GM19238 (cell line): Measurements from ENCODE around the gene BNC2.

Experiments used
- DNase-seq: peaks from one replicate; pipeline ENCODE4 v3.0.0; 2011; ENCODE audit warnings: low spot score; ENCODE audit not compliant: insufficient read length

BNC2 gene

DNA sequence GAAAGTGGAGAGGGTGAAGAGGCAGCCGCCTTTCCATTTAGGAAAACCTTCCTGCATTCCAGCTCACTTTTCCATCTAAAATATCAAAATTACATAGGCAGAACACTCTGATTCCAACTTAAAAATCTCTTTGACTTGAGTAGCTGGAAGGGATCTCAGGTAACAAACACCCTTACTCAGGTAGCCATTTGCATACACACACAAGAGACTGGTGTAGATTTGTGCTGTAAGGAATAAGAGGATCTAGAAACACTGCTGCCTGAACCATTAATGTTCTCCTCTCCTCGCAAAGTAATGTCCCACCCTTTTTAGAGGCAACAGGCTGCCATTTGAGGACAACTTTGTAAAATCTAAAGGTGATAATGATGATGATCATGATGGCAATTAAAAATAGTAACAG, 53.5 kb downstream of the BNC2 start:
- DNase-seq, result no peak

DNA sequence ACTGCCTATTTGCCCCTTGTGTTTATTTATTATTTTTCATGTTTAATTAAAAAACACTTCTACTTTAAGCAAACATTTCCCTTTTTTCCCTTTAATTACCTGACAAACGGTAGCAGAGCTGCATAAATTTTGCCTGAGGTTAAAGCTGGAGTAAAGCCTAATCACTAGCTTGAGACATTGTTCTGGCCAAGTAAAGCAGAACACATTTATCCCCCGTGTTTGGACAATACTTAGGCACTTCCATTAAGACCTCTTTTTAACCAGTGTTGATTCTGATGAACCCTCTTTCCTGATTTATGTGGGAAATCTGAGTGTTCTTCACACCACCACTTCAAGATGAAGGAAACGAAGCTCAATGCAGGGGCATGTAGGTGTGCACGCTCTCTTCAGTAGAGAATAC, 54.5 kb downstream of the BNC2 start:
- DNase-seq, result no peak

DNA sequence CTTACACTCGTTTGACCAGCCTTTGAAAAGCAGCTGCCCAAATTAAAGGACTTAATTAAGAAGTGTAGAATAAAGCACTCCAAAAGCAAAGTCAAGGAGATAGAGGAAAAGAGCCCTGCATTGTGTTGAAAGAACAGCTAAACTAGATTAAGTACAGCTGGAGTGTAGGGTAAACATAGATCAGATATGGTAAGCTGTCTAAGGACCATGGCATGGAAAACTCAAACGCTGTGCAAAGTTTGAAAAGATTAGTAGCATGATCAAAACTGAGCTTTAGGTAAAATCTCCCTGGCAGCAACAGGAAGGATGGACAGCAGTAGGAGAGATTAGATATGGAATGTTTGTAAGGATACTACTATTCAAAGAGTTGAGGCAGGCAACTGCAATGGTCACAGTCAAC, 55.4 kb downstream of the BNC2 start:
- no peak for DNase-seq

DNA sequence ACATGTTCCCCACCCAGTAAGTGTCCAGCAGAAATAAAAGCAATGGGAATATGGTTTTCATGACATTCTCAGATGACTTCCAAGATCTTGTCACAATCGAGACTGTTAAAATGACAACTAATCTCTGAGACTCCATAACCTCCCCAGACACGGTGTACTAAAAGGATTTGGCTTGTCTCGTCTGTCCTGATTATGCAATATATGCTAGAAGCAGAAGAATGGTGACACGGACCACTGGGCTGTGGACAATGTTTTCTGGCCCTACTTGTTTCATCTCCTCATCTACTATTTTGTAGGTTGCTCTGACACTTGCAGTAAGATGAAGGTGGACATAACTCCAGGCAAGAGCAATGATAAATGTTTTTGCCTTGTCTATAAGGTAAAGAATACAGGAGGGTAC, 56.6 kb downstream of the BNC2 start:
- DNase-seq, result no peak

DNA sequence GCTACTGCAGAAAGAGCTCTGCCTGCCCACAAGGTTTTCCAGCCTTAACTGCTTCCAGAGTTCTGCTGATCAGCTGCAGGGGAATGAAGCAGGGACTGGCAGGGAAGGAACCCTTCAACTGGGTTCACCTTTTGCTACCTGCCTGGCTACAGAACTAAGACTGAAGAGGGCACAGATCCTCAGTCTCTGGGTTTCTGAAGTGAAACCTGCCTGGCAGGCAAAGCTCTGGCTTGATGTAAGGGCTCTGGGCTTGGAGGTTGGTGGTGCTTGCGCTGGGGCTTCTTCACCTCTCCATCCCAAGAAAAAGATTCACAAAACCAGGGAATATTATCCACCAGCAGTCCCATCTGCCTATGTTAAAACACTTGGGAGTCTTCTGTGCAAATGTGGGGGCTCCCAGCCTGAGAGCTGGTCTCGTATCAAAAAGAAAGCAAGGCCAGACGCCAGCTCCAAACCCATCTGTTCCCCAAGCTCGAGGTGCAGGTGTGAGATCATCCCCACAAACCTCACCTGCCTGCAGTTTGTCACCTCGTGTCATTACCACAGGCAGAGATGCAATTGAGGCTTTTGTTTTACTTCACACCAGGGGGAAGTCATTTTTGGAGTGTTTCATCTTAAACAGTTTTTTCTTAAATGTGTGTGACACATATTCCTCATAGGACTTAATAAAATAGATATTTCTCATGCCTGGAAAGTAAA, 58.3 kb downstream of the BNC2 start:
- no peak for DNase-seq

DNA sequence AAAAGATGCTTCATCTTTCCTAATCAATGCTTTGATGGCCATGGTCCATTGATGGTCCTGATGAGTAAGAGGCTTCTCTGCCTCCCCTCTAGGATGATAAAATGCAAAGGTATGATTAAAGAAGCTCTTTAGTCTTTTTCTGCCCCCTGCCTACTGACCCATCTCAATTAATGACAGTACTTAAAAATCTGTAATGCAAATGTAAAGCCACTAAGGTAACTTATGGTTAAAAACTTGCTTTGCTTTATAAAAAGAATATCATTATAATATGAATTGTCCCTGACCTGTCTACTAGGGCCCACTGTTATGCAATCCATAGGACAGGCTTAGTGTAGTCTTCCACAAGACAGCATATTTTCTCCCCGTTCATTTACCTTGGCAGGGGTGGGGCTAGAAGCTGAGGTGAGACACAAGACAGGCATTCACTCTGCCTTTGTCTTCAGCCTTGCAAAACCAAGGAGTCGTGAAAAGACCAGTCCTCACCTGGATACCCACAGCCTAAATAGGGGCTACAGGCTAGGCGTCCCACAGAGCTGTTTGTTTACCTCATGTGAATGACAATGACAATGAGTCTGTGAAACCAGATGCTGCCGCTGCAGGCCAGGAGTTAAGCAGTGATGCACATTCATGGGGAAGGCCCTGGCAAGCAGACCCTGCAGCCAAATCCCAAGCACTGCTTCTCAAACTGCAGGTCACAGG, 60.4 kb downstream of the BNC2 start:
- no peak for DNase-seq

DNA sequence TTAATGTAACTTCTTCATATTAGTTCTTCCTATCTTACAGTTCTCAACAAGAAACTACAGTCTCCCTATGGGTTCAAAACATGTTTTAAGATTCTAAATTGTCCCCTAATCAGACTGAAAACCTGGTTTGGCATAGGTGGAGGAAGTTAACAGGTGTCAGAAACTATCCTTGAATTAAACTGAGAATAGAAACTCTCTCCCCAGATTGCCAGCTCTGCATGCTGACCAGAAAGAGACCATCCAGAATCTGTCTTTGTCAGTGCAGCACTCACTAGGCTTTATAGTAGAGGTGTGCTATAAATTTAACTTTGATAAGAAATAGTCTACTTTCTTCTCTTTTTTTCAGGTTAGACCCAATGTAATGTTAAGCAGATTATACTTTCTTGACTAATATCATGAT, 63.8 kb downstream of the BNC2 start:
- DNase-seq, result no peak

DNA sequence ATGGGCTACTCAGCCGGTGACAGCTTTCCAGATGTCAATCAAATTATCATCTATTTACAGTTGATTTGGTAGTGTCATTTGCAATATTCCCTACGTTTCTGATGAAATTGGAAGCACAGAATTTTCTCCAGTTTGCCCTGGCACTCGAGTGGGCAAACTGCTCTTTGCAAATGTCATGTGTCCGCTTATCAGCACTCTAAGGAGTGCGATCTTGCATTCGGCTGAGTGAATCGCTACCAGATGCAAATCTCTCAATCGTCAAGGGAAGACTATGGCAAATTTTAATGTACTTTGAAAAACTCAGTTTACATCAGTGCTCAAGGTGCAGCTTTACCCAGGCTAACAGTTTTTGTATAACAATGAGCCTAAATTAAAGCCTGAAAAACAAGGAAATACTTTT, 66.8 kb downstream of the BNC2 start:
- no peak for DNase-seq

DNA sequence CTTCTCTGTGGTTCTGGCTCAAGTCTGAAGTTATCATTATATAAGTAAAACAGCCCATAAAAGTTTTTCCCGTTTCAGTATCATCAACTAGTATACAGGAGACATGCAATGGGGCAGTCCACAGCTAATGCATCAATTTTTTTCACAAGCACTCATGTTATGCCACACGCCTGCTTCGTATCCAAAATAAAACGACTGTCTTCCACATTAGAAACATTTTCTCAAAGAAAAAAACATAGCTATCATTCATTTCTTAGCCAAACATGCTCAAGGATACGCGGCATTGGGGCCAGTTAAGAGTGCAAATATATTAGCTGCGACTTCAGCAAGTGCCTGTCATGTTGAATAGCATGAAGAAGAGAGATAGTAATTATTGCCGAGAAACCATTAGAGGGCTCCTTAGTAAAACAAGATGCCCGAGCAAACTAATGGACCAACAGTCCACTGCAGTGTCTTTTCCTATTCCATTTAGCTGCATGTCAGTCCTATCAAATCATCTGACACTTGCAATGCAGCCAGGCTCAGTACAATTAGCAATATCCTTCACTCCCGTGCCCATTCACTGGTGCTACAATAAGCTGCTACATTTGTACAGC, 68.5 kb downstream of the BNC2 start:
- DNase-seq, result no peak

DNA sequence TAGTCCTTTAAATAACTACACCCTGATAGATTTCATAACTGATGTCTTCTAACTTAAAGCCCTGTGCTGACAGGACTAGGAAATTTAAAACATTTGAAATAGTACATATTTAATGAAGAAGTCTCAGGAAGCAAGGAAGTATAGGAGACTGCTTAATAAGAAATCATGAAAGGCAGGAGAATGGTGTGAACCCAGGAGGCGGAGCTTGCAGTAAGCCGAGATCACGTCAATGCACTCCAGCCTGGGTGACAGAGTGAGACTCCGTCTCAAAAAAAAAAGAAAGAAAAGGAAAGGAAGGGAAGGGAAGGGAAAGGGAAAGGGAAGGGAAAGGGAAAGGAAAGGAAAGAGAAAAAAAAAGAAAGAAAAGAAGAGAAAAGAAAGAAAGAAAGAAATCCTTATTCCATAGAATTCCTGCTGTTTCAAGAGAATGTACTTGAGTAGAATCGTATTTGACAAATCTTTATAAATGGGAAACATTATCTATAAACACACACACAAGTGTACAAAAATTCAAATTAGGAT, 74.1 kb downstream of the BNC2 start:
- DNase-seq, result no peak

DNA sequence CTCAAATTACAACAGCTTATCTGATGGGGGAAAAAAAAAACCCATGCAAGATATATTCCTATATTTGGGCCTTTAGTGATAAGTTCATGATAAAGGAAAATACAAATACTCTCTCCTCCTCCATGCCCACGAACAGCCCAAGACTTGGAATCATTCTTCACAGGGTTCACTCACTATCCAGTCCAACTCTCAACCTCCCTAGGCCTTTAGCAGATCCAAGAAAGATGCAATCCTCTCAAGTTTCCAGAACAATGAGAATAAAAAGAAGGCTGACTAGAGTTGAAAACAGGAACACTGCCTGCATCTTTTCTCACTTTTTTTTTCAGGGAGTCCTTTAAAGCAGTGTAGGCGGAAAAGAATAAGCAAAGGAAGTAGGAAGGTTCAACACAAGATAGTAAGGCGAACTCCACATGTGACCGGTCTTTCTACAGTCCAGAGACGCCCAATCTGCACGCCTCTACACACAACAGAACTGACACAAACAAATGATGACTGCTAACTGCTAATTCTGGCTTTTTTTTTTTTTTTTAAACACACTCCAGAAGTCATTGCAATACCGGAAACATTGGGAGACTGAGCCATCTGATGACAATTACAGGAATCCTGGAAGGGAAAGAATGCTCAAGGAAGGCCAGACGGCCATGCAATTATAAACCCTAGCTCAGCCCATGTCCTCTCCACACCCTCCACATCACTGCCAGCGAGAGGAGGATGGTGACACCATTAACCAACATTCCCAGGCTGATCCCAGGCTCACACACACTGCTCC, 75.4 kb downstream of the BNC2 start:
- no peak for DNase-seq

DNA sequence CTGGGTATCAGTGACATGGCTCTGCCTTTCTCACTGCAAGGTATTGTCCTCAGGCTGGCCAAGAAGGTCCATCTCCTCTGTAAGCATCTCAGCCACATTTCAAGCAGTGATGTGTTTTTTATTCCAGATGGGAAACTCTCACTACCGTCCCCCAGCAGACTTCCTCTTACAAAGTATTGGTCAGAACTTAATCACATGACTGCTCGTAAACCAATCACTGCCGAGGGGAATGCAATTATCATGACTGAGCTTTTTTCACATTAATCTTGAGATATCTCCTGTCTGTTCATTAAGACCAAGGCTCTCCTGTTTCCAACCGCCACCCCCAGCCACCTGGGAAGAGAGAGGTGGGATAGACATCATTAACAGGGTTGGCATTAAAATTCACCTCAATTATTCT, 76.4 kb downstream of the BNC2 start:
- no peak for DNase-seq

DNA sequence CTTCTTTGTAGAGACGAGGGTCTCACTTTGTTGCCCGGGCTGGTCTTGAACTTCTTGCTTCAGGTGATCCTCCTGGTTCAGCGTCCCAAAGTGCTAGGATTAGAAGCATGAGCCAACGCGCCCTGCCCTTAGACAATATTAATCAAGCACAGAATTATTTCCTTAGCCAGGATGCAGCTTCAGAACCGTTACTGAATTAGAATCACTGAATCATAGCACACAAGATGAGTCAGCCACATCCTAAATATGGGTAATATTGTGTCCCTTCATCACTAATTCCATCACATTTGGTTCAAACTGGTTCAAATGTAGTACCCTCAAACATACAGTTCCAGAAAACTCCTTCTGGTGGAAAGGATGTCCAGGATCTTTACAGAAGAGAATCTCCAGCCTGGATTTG, 82.7 kb downstream of the BNC2 start:
- no peak for DNase-seq

DNA sequence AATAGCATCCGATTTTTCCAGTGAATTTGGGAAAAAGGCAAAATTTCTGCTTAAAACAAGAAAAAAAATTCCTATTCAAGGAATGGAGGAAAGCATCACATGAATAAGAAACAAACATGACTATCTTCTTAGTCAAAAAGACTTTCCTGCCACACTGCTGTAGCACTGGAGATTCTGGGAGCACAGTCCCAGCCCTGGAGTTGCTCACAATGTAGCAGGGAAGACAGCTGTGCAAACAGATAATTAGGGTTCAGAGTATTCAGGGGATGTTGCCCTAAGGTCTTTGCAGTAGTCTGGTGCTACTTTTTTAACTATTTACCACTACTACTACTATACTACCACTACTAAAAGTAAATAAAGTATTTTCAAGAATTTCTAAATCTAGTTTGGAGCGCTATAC, 86.5 kb downstream of the BNC2 start:
- no peak for DNase-seq

DNA sequence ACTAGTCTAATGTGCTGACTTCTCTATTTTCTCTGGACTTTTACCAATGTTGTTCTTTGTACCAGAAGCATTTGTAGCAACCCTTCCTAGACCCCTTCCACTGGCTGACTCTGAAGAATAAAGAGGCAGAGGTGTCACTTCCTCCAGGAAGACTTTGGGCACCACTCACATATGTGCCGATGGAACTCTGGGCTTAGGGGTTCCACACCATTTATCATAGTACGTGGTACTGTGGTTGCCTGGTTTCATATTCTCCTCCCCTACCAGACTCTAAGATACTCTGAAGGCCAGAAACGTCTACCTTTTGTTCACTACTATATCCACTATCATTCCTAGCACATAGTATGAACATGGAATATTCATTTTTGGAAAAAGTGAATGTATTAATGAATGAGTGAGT, 88.0 kb downstream of the BNC2 start:
- no peak for DNase-seq

DNA sequence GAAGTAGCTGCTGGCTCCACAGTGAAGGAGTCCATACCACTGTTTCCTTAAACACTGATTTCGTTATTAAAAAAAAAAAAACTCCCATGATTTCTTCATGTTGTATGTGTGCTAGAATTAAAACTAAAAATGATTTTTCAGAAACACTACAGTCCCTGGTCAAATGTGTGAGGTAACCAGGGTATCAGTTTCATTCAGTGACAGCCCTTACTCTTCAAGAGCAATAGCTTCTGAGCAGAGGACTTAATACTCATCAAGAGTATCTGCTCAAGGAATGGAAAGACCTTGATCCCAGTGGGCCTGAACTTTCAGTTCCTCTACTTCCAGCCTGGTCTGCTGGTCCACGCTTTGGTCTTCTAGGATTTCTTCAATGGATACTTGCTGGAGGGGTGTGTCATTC, 95.1 kb downstream of the BNC2 start:
- DNase-seq, result no peak

DNA sequence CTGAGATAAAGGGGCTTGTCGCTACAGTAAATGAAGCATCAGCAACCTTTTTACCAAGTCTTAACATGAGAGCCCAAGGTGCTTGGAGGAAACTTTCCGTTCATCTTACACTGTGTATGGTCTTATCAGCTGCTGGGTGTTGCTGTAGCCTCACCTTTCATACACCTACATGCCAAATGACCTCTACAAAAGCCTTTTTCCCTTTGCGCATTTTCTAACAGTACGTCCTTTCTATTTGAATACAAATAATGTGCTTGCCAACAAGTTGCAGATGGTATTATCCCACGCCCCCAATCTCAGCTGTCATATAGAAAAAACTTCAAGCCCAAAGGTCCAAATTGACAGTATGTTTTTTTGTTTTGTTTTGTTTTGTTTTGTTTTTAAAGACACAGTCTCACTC, 96.9 kb downstream of the BNC2 start:
- DNase-seq, result no peak

DNA sequence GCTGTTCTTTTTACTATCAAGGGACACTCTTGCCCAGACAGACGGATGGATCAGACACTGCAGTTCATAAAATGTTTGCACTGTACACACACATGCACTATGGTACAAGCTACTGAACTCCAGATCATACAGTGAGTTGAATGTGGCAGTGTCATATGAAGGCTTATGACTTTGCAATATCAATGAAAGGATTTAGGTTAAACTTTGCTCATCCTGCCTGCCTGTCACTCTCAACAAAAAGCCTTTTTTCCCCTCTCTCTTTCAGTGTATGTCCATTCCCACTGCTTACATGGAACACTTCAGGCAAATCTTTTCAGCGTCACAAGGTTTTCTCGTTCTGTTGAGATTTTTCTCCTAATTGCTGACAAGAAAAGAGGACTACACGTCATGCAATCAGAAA, 97.4 kb downstream of the BNC2 start:
- DNase-seq, result no peak

DNA sequence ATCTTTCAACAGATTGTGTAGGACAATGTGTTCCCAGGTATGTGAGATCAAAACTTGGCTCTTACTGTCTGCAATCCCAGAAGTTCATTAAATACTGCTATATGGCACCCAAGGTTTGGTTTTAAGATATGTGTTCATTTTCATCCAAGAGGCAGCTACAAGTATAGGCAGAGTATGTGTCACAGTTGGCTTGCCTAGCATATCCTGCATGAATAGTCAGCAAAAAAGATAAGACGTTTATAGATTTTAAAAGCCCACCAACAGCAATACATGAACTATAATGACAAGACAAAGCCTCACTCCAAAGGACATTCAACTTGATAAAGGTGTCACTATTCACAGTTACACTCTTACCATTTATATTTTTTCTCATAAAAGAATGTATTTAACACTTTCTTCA, 99.1 kb downstream of the BNC2 start:
- DNase-seq, result no peak

DNA sequence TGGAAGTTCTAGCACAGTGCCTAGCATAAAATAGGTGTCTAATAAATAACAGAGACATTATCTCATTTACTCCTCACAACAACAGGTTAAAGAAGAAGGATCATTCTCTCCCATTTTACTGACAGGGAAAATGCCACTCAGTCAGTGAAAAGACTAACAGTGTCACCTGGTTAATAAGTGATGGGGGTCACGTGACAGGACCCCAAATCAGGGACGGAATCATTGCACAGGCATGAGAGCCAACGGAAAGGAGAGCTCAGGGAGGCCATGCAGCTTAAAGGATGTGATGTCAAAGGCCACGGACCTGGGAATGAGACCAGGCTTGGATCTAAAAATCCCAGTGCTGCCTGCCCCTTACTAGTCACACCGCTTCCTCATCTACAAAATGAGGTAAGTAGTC, 101.2 kb downstream of the BNC2 start:
- no peak for DNase-seq

DNA sequence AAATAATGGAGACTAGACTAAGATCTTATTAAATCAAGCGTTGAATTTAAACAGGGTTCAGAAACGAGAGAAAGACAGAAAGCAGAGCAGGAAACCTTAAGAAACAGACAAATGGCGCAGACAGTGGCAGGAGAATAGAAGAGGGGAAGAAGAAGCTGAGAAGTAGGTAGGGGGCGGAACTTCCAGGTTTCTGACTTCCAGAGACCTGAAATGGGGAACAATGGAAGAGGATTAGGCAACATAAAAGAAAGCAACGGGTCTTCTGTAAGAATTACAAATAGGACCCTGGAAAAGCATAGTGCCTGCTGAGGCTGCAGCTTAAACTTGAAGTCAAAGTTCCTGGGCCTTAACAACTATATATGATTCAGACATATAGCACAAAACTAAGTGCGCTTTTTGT, 101.7 kb downstream of the BNC2 start:
- no peak for DNase-seq

DNA sequence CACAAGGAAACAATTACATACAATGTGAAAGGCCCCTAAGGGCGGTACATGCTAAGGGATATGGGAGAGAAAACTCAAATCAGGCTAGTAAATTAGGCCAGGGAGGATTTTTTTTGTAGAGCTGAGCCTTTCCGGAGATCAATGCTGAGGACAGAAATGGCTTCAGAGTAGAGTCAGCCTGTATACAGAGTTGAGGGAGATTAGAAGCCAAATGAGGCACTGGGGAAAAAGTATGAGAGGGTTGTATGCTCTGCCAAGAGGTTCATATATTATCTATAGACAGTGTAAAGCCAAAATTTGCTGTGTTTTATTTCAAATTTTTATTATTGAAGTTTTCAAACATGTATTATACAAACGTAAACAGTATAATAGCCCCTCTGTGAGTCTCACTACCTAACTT, 103.1 kb downstream of the BNC2 start:
- DNase-seq, result no peak
